GM15510 (cell line): Measurements from ENCODE around the gene PHF3.

Experiments used
- POLR2A ChIP-seq: IDR thresholded peaks from 3 replicates; pipeline ENCODE4 v1.6.1; 2011; ENCODE audit warnings: borderline replicate concordance; ENCODE audit not compliant: insufficient read length; ENCODE audit errors: extremely low read depth

The PHF3 gene

GRCh38 chr6:63634630-63635029 is 972 bp upstream of the PHF3 start:
- no peak for TF ChIP-seq POLR2A

DNA sequence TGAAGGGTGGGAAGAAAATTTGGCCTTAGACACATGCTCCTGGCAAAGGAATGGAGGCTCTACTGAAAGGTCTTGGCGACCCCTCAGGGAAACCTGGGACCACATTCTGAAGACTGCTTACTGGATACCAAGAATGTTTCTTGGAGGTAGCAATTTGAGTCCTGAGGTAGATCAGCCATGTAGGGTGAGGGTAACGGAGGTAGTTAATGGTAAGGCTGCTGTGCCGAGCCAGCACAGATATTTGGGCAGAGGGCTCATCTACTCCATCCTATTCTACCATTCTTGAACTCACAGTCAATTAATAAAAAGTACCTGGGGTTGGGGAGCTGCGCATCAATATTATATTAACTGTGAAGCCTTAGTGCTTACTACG is 401 bp upstream of the PHF3 start:
- TF ChIP-seq POLR2A: no peak

DNA sequence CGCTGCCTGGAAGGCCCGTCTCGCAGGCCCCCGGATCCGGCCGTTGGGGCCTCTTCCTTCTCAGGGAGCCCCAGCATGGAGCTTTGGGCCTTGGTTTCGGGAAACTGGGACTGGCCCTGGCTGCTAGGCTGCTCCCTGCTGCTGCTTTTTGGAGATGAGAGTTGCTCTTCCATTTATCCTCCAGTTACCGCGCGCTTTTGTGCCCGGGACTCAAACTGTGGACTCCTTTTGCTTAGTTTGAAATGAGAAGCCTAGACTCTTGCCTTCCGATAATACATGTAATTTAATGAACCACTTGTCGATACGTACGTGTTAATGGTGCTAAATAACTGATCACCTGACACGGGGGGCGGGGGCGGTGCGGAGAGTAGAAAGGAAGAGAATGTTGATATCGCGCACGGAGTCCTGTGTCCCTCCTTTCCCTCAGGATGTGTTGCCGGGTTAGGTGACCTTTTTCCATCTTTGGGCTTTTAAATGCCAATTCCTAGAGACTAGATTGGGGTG is 968 bp downstream of the PHF3 start:
- no peak for TF ChIP-seq POLR2A

GRCh38 chr6:63637865-63638445 is 2.4 kb downstream of the PHF3 start:
- no peak for TF ChIP-seq POLR2A

DNA sequence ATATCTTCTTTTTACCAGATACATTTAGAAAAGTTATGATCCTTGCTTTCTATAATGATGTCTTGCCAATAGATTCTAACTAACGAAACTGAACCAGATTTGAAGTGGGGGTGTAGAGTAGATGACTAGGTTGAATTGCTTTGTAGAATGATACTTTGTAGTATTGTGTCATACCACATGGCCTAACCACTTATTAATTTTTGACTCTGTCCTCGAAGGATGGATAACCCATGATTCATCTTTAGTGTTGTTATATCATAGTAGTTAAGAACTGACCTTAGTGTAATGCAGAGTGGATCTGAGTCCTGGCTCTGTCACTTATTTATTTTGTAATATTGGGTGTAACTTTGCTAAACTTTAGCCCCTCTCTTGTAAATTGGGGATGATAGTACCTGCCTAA is 4.5 kb downstream of the PHF3 start:
- TF ChIP-seq POLR2A: no peak

DNA sequence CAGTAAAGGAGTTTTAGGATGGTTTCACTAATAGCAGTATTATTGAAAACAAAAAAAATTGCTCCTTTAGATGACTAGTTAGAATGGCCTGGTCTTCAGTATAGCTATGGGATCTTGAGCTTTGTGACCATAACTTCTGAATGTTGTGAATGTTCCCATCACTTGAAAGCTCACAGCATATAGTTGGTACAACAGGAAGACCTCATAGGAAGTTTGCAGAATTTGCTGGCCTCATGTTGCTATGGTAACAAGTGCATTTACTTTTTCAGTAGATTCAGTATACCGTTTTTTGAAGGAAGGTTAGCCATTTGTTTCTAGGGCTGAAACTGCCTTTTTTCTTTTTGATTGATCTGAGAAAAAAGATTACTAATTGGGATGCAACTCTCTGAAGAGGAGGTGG is 8.3 kb downstream of the PHF3 start:
- TF ChIP-seq POLR2A: no peak

- TF ChIP-seq POLR2A: no peak
These were observed 9.2 kb downstream of the PHF3 start for GRCh38 chr6:63644668-63645326.

GRCh38 chr6:63649269-63649668 is 13.7 kb downstream of the PHF3 start:
- no peak for TF ChIP-seq POLR2A

- TF ChIP-seq POLR2A: no peak
These were observed 14.3 kb downstream of the PHF3 start for GRCh38 chr6:63649847-63650265.

GRCh38 chr6:63652980-63653379 is 17.4 kb downstream of the PHF3 start:
- no peak for TF ChIP-seq POLR2A

GRCh38 chr6:63660757-63661156 is 25.2 kb downstream of the PHF3 start:
- TF ChIP-seq POLR2A: no peak

DNA sequence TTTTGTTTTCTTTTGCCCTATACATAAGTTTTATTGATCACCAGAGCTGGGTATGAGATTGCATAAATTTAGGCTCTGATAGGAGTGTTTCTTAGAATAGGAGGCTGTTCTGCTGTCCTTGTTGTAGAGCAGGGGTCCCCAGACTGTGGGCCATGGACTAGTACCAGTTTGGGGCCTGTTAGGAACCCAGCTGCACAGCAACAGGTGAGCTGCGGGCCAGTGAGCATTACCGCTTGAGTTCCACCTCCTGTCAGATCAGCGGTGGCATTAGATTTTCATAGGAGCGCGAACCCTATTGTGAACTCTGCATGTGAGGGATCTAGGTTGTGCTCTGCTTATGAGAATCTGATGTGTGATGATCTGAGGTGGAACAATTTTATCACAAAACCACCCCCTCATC is 26.2 kb downstream of the PHF3 start:
- no peak for TF ChIP-seq POLR2A

- no peak for TF ChIP-seq POLR2A
These were observed 27.7 kb downstream of the PHF3 start for GRCh38 chr6:63663147-63663955.

DNA sequence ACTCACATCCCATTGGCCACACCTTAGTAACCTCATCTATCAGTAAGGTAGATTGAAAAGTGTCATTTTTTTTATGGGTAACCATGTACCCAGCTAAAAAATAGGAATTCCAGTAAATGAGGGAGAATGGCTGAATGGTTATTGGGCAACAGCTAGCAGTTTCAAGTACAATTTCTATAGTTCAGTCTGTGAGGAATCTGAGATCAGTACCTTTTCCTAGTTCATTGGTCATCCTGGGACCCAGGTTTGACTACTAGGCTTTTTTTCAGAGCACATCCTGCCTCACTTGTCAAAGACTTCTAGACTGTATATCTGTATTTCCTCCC is 28.3 kb downstream of the PHF3 start:
- TF ChIP-seq POLR2A: no peak

DNA sequence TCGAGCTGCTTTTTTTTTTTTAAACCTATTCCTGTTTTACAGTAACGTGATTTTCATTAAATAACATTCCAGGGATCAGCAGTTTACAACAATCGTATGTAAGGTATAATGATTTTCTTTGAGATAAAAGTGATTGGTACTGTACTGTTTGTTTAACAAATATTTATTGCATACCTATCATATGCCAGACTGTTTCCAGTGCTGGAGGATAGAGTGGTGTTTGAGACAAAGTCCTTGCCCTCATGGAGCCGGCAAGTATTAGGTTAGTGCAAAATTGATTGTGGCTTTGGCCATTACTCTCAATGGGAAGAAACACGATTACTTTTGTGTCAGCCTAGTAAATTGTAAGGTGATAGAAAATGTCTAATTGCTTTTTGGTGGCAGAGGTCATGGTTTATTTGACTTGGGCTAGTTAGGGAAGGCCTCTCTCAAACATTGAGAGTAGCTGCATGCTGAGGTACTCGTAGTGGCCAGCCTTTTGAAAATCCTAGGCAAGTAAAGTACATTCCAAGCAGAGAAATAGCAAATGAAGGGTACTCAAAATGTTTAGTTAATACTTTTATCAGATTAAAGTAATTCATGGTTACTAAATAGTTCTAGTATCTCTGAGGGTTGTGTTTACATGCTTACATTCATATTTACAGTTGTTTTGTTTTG is 35.6 kb downstream of the PHF3 start:
- no peak for TF ChIP-seq POLR2A

- no peak for TF ChIP-seq POLR2A
These were observed 37.1 kb downstream of the PHF3 start for GRCh38 chr6:63672582-63673129.

DNA sequence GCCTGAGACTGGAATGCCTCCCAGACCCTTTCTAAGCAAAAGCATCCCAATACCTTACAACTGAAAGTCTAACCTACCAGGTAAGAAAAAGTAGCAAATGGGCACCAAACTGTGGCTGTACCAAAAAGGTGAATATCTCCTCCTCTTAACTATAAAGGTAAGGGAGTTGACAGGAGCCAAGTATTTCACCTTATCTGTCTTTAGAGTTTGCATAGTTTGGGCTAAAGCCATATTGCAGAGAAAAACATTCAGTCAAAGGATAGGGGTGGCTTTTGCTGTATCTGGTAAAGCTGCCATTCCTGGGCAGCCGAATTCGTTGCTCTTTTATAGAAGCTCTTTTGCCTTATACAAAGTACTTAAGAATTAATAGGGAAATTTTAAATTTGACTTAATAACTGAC is 38.1 kb downstream of the PHF3 start:
- TF ChIP-seq POLR2A: no peak
